ENCODE data around the gene DCD.

- TF ChIP-seq CTCF (IDR thresholded peaks at IDR 0.05; ENCODE audit: low read length), result no peak
- no peak for TF ChIP-seq EZH2 (IDR thresholded peaks at IDR 0.05; ENCODE audit: borderline replicate concordance, low read length)
Observed at GRCh38 chr12:54688309-54689033, 40.3 kb upstream of the DCD start.

All from OCI-LY1 (cell line).